Activated CD4-positive, alpha-beta T cell treated with anti-CD3 and anti-CD28 coated beads for 1 hour (primary cell): ENCODE data around the gene NECTIN1.

Source experiments
- DNase-seq: peaks from one replicate; pipeline ENCODE4 v3.0.0-alpha.2; 2020

NECTIN1 gene, protein sequence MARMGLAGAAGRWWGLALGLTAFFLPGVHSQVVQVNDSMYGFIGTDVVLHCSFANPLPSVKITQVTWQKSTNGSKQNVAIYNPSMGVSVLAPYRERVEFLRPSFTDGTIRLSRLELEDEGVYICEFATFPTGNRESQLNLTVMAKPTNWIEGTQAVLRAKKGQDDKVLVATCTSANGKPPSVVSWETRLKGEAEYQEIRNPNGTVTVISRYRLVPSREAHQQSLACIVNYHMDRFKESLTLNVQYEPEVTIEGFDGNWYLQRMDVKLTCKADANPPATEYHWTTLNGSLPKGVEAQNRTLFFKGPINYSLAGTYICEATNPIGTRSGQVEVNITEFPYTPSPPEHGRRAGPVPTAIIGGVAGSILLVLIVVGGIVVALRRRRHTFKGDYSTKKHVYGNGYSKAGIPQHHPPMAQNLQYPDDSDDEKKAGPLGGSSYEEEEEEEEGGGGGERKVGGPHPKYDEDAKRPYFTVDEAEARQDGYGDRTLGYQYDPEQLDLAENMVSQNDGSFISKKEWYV

DNA sequence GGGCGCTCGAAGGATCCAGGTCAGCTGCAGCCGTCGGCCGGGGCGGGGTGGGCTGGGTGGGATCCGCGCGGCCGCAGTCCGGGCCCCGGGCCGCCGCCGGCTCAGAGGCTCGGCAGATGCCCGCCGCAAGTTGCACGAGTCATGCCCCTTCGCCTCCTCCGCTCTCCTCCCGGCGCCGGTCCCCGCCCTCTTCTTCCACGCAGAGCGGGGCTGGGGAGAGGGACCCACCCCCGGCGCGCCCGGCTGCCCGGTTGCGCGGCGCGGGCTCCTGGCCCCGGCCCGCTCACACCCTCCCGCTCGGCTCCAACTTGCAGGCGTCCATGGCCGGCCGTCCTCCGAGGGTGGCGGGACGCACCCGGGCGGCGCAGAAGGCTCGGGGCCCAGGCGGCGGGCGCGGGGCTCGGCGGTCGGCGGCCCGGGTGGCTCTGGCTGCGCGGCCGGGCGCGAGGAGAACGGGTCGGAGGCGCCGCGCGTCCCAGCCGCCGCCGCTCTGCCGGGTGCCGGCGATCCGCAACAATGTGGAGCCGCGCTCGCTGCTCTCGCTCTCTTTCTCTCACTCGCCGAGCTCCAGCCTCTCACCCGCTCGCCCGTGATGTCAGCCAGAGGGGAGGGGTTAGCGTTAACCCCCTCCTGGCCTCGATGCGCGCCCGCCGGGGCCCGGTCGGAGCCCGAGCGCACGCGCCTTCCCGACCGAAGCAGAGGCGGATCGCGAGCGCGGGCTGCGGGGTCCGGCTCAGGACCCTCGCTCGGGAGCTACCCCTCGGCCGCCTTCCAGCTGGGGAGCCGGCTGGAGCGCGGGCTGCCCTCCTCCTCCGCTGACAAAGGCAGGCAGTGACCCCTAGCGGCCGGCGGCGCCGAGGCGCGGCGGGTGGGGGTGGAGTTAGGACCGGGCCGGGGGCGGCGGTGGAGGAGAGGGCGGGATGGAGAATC is at the start of gene NECTIN1:
NECTIN1 (minus strand) TSS at position 550 of the 930 bp plus-strand sequence. CDS start 647 bp downstream, outside the sequence.
- DNase-seq: peak; percentile 75

DNA sequence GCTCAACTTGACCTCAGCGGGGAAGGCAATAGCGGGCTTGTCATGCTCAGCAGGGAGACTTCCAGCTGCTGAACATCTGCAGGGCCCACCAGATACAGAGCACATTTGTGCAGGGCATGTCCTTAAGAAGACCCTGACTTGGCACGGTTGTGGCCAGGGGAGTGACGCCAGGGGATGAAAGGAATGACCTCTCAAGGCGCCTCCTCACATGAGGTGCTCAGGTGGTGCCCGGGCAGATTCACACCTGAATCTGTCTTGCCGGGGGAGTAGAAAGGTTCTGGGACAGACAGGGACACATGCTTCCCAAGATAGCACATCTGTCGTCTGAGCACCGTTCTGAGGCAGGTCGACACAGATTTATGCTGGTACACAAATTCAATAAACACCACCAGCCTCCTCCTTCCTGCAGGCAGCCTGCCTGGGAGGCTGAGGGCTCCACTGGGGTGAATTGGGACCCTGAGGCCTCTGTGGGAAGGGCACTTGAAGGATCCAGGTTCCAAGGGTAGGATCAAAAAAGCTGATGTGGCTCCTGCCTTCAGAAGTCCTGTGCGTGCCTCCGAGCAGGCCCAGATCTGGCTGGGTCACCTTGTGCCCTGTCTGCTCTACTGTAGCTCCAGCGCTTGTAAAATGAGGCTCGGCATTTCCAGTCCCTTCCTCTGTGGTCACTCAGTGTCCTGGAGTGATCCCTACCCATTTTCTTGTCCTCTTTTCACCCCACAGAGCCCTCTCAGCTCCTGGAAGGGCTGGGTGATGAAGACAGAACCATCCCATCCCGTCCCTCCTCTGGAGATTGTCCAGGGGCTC is 49.6 kb upstream of the NECTIN1 start:
- no peak for DNase-seq

DNA sequence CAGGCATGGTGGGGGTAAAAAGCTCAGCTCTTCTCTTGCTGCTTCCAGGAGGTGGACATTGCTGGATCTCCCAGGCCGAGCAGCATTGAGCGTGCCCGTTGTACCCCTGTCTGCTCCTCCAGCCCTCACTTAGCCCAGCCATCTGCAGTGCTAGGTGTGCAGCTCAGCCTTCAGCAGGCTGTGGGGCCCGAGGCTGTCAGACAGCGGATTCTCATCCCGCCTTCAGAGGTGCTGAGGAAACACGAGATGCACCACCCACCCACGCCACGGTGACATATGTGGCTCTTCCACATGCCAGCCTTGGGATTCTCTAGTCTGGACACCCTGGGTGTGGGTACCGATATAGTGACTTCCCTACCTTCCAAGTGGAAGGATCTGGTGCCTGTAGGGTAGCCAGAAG is 48.9 kb upstream of the NECTIN1 start:
- no peak for DNase-seq

DNA sequence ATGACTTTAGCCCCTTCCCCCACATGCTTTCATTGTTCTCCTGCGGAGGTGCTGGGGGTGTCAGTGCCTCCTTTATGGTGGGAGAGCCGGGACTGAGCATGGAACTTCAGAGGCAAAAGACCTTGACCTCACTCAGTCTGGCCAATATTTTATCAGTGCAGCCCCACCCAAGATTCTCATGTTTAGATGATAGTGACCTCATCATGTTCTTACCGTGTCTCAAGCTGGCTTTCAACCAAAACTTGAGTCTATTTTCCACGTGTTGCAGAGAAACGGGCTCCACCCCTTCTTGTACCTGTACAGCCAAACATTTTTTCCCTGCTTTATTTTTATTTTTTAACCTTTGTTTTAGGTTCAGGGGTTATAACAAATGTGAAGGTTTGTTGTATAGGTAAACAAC is 47.7 kb upstream of the NECTIN1 start:
- no peak for DNase-seq

DNA sequence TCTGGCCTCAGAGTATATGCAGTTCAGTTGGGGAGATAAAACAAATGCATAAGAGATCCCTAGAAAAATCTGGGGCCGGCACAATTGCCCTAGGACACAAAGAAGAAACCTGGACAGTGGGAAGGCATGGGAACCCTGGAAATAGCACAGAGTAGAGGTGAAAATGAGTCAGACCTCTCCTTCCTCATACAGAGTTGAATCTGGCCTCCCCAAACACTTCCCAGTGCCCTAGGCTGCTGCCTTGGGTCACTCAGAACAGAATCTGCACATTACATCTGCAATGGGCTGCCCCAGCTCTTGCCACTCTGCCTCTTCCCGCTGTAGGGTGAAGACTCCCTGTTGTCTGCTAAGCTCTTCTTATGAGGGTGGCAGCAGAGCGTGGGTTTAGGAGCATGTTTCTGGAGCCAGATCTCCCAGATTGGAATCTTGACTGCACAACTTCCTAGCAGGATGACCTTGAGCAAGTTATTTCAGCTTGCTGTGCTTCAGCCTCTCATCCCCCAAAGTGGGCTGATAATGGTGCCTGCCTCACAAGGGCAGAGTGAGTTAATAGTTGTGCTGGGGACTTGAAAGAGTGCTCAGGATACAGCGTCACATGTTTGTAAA is 47.1 kb upstream of the NECTIN1 start:
- DNase-seq: no peak

DNA sequence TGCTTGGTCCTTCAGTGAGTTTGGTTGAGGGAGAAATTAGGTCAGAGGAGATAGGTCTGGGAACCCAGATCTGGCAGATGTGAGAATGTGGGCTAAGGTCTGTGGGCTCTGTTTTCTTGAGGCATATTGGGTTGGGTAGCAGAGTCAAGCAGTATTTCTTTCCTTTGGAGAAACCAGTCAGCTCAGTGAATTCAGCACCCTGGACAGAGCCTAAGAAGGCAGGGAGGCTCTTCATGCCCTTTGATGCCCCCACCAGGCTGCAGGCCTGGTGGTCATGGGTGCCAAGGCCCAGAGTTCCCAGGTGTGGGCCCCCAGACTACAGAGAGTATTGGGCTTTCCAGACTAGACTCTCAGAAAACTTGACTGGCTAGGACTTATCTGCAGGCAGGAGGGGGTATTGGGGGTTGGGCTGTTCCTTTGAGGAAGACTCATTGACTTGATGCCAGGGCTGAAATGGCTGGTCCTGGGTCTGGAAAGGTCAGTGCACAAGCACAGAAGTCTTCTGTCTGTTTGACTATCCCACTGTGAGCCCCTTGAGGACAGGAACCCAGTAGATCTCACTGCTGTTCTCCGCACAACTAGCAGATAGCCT is 45.3 kb upstream of the NECTIN1 start:
- no peak for DNase-seq

DNA sequence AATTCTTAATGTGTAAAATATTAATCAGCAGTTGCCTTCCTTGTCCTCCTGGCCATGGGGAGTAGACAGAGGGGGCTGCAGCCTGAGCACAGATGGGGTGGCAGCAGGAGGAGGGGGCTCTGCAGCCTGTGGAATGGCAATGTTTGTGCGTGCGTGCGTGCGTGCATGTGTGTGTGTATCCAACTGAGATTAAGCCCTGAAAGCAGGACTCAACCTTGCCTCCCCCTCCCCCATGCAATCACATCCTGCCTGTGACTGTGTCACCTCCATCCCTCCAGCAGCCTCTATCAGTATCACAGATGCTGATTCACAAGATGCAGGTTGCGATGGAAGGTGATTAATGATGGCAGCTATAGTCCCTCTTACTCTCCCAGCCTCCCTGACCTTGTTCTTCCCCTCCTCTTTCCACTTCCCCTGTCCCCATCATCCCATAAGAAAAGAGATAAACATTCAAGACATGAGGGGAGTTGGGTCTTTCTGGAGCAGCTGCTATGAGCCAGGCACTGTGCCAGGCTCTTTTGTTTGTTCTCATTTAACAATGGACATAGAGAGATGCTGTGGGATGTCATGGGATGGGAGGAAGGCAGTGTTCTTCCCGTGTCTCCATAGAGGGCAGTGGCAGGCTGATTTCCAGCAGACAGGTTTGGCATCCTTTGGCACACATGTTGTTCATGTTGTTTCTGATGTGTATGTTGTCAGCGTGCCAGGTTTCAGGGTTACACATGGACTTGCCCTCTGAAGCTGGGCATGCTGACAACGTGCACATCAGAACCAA is 43.8 kb upstream of the NECTIN1 start:
- no peak for DNase-seq

DNA sequence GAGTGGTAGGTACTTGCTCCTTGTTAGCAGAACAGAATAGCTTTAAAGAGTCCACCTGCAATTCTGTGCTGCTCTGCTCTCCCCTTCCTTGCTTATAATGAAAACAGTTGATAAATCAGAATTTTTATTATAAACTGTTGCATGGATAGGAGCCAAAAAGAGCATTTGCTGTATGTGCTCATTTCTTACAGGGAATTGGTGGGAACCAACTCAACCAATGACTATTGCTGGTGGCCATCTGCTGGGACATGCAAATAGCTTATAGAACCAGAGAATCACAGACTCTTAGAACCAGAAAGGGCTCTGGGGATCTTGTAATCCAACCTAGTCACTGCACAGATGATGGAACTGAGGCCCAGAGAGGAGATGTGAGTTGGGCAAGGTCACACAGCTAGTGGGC is 43.1 kb upstream of the NECTIN1 start:
- DNase-seq: no peak

DNA sequence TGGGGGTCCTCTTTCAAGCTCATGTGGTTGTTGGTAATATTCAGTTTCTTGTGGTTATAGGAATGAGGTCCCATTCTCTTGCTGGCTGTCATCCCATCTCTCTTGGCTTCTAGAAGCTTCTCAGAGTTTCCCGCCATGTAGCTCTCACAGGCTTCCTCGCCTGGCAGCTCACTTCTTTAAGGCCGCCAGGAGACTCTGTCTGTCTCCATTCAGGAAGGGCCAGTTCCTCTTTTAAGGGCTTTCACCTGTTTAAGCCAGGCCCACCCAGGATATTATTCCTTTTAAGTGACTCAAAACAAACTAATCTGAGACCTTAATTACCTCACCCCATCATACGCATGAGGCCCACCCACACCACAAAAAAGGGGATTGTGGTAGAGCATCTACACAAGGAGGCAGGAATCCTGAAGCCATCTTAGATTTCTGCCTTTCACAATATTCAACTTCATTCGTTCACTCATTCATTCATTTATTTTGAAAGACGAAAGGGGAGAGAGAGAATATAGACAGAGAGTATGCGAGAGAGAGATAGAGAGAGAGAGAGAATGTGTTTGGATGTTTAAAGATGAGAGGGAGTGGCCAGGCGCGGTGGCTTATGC is 42.3 kb upstream of the NECTIN1 start:
- DNase-seq: no peak

DNA sequence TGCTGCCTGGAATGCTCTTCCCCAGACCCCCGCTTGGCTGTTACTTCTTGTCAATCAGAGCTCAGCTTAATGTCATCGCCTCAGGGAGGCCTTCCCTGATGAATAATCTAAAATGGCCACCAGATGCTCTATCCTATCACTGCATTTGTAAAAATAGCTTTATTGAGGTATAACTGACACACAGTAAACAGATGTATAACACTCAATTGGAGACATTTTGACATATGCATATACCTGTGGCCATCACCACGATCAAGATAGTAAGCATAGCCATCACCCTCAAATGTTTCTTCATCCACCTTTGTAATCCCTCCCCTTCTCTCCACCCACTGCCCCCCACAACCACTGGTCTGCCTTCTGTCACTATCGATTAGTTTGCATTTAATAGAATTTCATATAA is 36.6 kb upstream of the NECTIN1 start:
- DNase-seq: no peak

DNA sequence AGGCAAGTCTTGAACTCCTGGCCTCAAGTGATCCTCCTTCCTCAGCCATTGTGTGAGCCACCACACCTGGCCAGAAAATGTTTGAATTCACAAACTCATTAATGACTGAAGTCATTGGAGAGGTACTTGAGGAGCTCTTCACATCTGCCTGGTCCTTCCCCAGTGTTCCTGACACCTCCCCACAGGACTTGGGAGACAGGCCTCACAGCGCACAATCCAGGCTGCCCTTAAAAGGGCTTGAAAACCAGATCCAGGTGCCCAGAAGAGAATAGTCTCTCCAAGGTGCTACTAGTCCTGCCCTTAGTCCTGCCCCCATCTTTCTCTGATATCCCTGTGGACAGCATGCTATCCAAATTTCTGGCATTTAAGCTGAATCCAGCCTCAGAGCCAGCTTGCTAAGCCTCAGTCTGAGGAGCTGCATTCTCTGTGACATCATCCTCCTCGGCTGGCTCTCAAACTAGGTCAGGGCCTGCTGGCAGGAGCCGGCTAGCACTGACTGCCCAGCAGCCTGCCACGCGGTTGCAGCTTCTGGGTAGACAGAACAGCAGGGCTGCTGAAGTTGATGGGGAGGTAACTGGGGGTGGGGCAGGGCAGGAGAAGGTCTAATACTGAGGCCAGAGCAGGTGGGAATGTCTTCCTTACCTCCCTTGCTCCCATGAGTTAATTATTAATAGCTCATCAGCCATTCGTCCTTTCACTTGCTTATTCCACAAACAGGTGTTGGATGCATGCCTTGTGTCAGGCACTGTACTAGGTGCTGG is 35.3 kb upstream of the NECTIN1 start:
- DNase-seq: no peak

DNA sequence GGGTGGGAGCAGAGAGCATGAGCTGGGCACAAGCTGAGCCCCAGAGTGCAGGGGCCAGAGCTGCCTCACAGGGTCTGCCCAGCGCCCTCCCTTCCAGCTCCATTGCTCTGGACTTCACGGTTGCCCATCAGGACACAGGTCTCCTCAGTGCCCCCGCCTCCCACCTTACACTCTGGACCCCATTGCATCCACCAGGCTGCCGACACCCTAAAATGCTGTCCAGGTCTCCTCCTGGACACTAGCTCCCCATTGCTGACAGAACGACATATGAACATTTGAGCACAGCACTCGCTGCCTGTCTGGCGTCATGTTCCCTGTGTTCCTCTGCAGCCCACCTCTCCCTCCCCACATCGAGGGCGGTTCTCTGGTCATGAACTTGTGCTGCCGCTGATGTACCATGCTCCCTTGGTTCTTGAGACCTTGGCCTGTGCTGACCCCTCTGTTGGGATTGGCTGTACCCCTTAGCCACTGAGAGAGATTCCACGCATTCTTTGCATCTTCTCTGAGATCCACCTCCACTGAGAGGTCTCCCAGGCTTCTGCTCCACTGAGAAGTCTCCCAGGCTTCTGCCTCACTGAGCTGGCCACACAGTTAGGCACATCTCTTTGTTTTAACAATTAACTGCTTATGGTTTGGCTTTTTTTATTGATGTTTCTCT is 34.2 kb upstream of the NECTIN1 start:
- DNase-seq: no peak

DNA sequence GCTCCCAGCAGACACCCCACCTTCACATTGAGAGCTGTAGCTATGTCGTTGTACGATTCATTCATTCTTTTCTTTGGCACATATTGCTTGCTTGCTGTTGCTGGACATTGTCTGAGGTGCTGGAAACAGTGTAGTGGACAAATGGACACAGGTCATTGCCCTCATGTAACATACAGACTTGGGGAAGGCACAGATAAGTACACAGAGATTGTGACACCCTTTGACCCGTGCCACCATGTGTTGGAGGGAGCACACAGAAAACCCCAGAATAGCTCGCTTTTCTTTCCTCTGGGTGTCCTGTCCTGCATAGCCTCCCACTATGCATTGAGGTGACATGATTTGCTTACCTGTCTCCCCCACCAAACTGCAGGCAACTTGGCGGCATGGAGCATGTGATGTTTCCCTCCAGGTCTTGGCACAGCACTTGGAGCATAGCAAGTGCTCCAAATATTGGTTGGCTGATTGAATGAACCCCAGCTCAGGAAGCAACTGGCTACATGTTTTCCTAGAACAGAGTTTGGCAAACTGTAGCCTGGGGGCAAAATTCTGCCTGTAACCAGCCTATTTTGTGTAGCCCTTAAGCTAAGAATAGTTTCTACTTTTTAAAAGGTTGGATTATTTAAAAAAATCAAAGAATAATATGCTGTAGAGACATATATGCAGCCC is 30.9 kb upstream of the NECTIN1 start:
- no peak for DNase-seq

DNA sequence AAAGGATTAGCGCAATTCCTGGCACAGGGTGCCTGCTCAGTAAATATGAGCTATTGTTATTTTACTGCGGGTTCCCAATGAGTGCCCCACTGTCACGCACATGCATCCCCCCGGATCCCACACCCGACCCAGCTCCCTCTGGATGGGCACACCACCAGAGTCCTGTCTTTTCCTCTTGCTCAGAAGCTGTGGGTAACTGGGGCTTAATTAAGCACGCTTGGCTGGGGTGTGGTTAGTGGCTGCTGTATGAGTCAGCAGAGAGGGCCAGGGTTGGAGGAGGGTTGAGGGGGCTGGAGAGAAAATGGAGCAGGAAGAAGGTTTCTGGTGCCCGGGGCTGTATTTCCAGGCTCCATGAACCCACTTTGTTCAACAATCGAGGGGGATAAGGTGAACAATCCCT is 30.3 kb upstream of the NECTIN1 start:
- no peak for DNase-seq

DNA sequence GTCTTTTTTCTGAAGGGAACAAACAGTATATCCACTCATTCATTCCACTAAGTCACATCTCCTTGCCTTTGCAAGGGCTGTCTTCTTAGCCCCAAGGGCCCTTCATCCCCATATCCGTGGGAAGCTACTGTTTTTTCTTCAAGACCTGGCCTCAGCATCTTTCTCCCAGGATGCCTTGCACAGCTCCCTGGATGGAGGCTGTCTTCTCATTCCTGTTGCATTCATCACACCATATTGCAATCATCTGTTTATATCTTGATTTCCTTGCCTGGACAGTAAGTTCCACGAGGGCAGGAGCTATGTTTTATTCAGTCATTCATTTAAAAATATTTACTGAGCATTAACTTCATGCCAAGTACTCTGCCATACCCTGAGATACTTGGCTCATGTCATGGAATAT is 29.3 kb upstream of the NECTIN1 start:
- no peak for DNase-seq

DNA sequence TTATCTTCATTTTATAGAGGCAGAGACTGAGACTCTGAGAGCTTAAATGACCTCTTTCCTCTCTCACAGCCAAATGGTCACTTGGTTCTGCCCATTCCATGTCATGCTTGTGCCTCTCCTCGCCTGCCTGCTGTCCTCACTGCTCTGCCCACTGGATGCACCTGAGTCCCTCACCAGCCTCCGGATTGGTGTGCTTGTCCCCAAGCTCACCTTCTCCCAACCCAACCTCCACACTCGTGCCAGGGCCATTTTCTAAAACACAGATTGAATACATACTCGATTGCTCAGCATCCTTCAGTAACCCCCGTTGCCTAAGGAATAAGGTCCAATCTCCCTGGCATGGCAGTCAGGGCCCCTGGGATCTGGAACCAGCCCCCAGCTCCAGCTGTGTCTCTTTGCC is 28.4 kb upstream of the NECTIN1 start:
- DNase-seq: no peak

DNA sequence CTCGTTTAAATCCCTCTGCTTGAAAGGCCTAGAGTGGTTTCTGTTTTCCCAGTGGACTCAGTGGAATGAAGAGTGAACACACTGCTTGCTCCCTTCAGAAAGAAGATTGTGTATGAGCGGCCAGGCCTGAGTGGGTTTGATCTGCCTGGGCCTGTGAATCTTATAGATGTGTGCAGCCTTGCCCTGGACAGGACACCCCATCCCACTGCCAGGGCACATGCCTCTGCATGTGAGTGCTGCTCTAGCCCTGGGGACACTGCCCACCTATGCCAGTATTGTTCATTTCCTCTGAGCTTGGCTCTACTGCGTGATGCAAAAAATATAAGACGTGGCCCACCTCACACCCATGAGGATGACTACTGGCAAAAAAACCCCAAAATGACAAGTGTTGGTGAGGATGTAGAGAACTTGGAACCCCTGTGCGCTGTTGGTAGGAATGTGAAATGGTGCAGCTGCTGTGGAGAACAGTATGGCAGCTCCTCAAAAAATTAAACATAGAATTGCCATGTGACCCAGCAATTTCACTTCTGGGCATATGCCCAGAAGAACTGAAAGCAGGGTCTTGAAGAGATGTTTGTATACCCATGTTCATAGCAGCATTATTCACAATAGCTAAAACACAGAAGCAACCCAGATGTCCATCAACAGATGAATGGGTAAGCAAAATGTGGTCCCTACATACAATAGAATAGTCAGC is 27.3 kb upstream of the NECTIN1 start:
- DNase-seq: no peak
